IPS-18c (cell line): ENCODE data around the gene DCTD.

ENCODE experiments used
- H3K4me3 ChIP-seq: 2 replicates; pipeline ENCODE4 v1.7.0; 2013; ENCODE audit warnings: low read depth, mild to moderate bottlenecking, low read length, moderate library complexity; ENCODE audit not compliant: insufficient read depth
- H3K9me3 ChIP-seq: one replicate; pipeline ENCODE4 v1.6.1; 2013; ENCODE audit warnings: mild to moderate bottlenecking, low read length, moderate library complexity; ENCODE audit not compliant: control insufficient read depth, insufficient read depth

Gene DCTD

DNA sequence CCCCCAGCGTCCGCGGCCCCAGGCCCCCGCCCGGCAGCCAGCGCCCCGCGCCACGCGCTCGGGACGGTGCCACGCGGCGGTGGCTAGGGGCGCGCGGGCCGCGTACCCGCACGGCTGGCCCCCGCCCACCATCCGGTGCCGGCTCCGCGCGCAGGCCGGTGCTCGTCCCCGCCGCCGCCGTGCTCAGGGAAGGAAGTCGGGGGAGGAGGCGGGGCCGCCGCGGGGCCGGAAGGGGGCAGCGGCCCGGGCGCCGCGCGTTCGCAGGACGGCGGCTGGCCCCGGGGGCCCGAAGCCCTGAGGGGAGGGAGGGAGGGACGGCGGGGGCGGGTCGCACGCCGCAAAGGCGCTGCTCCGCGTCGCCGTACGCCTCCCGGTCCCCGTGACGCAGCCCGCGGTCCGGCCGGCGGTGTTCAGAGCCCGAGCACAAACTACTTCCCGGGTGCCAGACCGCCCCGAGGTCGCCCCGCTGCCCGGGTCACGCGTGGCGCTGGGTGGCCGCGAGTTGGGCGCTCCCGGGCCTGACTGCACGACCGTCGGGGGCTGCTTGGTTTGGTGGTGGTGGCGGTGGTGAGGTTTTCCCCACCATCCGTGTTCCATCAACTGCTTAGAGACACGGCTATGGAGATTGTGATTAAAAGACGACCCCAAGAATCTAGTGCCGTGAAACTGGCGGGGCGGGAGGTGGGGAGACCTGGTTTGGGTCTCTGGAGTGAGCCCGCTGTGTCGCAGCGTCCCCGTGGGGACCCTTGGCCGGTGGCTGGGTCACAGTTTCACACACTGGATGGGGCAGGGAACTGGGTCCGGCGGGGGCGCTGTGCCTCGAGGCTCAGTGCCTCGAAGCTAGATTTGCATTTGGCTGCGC is at the start of gene DCTD:
DCTD (minus strand) TSS at position 205 of the 862 bp plus-strand sequence. CDS start 1,818 bp downstream, outside the sequence.
- H3K9me3 ChIP-seq: no peaks in the 10 kb centered on the region
- H3K4me3 ChIP-seq: peak within 1 kb of the TSS; percentile 80

DNA sequence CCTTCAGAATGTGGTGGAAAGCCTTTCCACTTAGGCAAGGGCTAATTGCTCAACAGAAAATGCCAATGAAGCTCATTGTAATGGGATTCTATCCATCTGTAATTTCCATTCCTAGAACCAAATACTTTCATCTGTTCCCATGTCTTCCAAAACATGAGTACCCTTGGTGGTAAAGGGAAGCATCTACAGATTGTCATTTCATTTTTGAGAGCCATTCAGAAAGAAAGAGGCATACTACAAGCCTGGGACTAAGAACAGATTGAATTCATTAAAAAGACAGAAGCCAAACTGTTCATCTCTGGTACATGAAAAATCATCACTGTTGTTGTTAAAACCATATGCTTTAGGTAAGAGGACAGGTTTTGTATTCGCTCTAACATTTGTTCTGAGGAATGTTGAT is 43.6 kb upstream of the DCTD start:
- Histone ChIP-seq H3K9me3 (peaks cover 2% of the 10 kb centered on the region), H3K4me3 (no peak overlapping the region)

DNA sequence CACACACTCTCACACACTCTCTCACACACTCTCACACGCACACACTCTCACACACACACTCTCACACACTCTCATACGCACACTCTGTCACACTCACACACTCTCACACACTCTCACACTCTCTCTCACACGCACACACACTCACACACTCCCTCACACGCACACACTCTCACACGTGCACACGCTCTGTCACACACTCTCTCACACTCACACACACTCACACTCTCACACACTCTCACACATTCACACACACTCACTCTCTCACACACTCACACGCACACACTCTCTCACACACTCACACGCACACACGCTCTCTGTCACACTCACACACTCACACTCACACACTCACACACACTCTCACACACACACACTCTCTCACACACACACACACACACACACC is 43.0 kb upstream of the DCTD start:
- peaks cover 2% of the 10 kb centered on the region for H3K9me3 ChIP-seq
- H3K4me3 ChIP-seq: no peak overlapping the region

DNA sequence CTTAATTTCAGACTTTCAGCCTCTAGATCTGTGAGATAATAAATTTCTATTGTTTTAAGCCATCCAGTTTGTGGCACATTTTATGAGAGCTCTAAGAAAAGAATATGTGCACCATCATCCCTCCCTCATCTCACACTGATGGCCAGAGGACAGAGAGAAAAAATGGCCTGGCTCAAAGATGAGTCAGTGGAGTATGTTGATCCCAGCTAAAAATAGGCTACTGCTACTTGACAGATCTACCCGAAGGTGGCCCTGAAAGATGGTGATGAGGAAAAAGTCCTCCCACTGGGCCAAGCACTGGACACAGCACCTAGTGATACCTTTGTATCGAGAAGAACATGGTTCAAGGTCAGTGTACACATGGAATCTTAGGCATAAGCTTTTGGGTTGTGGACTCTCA is 38.2 kb upstream of the DCTD start:
- Histone ChIP-seq H3K4me3 (no peak overlapping the region), H3K9me3 (peaks cover 2% of the 10 kb centered on the region)

DNA sequence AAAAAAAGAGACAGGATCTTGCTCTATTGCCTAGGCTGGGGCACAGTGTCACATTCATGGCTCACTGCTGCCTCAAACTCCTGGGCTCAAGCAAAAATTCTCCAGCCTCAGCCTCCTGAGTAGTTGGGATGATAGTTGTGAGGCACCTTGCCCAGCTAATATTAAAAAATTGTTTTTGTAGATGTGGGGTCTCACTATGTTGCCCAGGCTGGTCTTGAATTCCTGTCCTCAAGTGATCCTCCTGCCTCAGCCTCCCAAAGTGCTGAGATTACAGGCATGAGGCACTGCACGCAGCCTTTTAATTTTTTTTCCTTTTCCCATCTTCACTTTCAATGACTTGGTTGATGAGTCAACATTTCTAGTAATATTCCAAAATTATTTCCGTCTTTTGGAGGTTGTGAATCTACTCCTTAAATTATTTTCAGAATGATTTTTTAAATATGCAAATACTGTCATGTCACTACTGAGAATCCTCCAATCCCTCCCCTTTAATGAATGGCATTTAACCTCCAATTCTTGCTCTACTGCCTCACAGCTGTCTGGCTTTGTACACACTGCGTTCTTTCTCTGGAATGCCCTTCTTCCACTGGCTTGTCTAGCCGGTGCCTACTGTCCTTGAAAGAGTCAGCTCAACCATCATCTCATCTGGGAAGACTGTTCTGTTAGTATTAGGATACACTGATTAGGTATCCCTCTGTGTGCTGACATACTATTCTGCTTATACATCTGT is 27.5 kb upstream of the DCTD start:
- H3K4me3 ChIP-seq: no peak overlapping the region
- no peaks in the 10 kb centered on the region for H3K9me3 ChIP-seq

DNA sequence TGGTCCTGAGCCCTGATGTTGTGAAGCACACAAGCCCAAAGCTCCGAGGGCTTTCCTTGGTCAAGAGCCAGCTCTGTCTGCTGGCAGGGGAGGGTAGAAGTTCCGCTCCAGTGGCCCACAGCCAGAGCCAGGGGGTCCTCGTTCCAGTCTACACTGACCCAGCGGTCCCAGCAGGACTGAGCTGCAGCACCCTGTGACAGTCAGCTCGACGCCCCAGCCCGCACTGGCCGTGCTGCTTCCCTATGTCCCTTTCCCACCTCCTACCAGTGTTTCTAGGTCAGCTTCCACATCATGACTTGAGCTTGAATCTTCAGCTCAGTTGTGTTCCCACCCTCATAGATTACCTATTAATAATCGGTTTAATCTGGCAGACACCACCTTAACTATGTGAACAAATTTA is 22.5 kb upstream of the DCTD start:
- no peaks in the 10 kb centered on the region for H3K9me3 ChIP-seq
- no peak overlapping the region for H3K4me3 ChIP-seq

DNA sequence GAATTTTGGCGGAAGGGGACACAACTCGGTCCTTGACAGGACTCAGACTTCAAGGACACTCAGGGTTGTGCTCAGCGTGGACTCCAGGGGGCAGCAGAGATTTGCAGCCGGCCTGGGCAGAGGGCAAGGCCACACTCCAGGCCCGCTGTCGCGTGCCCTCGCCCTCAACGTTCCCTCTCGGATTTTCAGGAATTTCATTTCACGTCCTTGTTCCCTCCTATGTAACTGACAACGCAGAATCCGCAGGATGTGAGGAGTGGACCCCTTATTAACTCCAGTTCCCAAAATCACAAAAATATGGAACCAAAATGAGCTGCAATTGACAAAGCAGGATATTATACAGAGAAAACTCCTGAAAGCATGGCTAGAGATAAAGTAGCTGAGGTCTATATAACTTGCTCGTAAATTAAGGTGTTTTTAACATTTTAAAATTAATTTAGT is 21.0 kb upstream of the DCTD start:
- H3K9me3 ChIP-seq: no peaks in the 10 kb centered on the region
- no peak overlapping the region for H3K4me3 ChIP-seq

DNA sequence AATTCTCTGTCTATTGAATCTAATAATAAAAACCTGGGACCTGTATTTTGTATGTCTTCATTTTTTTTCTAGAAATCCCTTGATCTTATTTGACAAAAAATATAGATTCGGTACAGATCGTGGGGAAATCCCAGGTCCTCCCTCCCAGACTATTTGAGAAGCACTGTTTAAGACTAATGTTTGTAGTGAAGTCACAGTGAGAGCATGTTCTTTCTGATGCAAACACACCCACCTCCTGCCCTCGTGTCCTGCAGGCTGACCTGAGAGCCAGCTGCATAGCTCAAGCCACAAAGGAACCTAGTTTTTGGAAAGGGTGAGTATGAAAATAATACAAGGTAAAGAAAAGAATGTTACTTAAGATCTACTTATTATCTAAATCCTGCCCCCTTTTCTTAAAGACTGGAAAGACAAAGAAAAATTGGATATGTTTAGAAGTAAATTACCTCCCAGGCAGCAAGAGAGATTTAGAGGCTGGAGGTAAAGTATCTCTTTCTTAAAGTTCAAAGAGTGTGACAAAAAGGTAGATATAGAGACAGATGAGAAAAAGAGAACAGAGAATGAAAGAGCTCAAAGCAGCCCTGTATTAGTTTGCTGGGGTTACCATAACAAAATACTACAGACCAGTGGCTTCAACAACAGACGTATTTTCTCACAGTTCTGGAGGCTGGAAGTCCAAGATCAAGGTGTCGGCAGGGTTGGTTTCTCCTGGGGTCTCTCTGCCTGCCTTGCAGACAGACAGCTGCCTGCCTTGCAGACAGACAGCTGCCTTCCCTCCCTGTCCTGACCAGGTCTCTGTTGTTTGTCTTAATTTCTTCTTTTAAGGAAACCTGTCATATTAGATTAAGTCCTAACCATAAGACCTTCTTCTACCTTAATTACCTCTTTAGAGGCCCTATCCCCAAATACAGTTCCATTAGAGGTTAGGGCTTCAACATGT is 20.4 kb upstream of the DCTD start:
- no peaks in the 10 kb centered on the region for H3K9me3 ChIP-seq

DNA sequence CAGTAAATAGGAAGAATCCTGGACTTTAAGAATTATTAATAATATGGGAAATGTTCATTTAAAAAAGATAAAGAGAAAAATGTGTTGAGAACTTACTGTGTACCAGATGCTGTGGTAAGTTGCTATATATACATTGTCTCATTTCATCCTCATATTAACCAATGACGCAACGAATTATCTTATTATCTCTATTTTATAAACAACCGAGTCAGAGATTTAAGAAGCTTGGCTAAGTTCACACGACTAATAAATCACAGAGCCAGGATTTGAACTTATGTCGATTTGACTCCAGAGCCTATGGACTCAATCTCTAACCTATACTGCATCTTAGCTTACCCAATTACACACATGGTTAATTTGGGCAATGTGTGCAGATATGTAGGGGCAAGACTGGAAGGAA is 15.5 kb upstream of the DCTD start:
- H3K4me3 ChIP-seq: no peak overlapping the region
- H3K9me3 ChIP-seq: no peaks in the 10 kb centered on the region

More for the DNA sequence above, 20.4 kb upstream of the DCTD start:
- no peak overlapping the region for H3K4me3 ChIP-seq

DNA sequence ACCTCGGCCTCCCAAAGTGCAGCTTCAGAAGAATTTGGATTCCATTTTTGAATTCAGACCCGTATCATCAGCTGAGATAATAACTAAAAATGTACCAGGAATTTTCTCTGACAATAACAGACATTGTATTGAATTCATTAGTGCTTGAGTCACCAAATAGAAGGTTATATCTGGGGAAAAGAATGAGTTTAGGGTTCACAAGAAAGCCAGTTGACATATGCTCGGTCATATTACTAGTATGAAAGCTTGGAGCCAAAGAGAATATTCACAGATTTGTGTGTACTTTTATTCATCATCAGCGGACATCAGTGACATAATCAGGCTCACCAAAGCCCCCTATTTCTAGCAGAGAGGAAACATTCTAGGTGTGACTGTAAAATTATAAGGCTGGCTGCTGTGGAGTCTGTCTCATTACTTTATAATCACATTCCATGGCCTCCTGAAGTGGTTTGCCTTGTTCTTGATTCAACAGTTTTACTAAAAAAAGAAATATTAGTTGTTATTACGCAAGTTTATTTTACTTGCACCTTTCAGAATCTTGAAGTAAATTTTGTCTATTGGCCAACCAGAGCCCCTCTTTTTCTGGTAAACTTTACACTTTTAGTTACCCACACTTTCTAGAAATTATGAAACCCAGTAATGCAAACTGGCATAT is 14.6 kb upstream of the DCTD start:
- no peak overlapping the region for H3K4me3 ChIP-seq
- H3K9me3 ChIP-seq: no peaks in the 10 kb centered on the region

DNA sequence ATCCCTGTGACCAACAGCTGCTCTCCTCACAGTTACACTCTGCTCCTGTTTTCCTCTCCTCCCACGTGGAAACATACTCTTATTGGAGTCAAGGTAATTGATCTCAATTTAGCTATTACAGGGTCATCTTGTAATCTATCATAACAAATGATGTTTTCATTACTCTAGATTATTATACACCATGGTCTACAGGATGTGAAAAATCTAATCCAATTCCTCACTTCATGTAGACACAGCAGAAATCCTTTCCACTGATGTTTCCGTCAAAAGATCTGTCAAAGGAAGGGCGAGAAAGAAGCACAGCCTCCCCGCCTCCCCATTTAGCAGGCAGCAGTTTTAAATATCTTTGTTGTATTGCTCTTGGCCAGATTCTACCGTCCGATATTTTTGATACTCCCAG is 13.7 kb upstream of the DCTD start:
- Histone ChIP-seq H3K9me3 (no peaks in the 10 kb centered on the region), H3K4me3 (no peak overlapping the region)

DNA sequence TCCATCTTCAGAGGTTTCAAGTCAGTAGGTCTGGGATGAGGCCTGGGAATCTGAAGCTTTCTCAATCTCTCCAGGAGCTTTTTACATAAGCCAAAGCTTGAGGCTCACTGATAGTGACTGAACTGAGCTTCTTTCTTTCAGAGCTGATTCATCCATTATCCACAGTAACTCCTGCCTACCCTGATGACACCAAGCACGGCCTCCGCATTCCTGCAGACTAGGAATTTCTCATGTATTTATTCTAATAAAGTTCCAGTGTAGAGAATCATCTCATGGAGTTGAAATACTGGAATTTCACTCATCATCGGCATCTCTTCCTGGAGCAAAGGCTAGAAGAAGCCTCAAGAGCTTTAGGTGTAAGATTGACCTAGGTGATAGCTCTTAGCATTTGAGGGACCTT is 12.1 kb upstream of the DCTD start:
- no peaks in the 10 kb centered on the region for H3K9me3 ChIP-seq
- H3K4me3 ChIP-seq: no peak overlapping the region

DNA sequence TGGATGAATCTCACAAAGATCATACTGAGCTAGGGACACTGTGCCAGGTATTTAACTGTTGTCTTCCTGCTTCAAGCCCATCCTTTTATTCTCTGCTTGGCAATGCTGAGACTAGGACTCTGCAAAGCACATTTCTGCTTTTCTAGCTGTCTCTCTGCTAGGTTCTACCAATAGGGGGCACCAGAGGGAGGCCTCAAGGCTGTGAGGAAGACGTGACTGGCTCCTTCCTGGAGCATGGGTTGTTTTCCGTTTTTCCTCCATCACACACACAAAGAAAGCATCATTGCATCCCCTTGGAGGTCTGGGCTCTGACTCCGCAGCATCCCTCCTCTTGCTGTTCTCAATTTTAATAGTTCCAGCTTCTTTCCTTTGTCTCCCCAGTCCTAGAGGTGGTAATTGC is 10.9 kb upstream of the DCTD start:
- no peaks in the 10 kb centered on the region for H3K9me3 ChIP-seq
- no peak overlapping the region for H3K4me3 ChIP-seq

DNA sequence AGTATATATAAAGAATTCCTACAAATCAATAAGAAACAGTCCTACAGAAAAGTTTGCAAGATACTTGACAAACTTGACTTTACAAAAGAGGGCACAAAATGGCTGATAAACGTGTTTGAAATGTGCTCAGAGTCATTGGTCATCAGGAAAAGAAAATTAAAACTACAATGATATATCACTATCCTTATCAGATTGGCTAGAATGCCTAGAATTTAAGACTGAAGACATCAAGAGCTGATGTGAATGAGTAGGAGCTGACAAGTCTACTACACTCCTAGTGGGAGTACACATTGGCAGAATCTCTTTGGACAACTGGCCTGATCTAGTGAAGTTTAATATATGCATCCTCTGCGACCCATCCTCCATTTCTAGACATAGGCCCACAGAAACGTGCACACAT is 10.3 kb upstream of the DCTD start:
- H3K9me3 ChIP-seq: no peaks in the 10 kb centered on the region

DNA sequence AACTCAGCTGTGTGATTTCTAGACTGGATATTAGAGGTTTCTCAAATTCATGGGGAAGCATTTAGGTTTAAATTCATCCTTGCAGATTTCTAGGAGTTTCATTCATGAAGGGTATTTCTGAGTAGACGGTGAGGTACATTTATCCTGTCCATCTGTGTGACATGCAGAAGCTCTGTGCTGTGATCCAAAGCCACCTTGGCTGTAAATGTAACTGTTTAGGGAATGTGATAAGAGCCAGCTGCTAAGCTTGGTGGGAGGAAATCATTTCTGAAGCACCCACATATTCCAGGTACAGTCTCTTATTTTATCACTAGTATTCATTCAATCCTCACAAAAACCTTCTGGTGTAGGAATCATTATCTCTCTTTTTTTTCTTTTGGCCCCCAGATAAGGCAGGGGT is 8.7 kb upstream of the DCTD start:
- H3K4me3 ChIP-seq: no peak overlapping the region

More for the DNA sequence above, 10.3 kb upstream of the DCTD start:
- H3K4me3 ChIP-seq: no peak overlapping the region

DNA sequence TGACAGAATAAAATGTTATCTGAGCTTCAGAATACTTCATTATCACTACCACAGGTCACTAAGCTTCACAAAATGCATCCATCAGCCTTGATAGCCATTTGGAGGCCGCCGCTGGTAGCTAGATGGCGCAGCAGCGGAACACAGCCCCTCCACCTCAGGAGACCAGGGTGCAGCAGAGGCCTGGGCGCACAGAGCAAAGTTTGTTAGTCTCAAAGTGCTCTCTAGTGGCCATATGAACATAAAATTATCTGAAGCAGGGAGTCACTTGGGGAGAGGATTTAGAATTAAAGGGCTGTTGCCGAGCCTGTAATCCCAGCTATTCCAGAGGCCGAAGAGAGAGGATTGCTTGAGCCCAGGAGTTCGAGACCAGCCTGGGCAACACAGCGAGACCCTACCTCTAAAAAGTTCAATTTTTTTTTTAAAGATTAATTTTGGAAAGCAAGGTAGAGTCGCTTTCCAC is 8.1 kb upstream of the DCTD start:
- Histone ChIP-seq H3K9me3 (no peaks in the 10 kb centered on the region), H3K4me3 (no peak overlapping the region)

More for the DNA sequence above, 8.7 kb upstream of the DCTD start:
- no peaks in the 10 kb centered on the region for H3K9me3 ChIP-seq

DNA sequence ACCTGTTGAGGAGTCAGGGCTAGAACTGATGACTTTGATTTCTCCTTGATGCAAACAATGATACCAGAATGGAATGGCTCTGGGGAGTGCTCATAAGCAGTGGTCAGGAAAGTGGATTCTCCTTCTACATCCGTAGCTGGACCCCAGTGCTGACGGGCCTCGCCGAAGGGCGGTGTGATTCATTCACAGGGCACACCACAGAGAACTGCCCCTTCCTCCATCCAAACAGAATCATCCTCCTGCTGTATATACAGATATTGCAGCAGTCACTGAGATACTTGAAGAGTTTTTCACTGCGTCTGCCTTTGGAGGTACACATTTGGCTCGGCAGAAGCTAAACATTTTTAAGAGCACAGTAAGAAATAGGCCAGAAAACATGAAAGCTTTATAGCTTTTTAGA is 7.3 kb upstream of the DCTD start:
- H3K4me3 ChIP-seq: no peak overlapping the region

More for the DNA sequence above, 7.3 kb upstream of the DCTD start:
- H3K9me3 ChIP-seq: no peaks in the 10 kb centered on the region
